Peyer's patch (tissue), 4 donors: ENCODE data around the gene CKB. TPM values are rescaled to one million over a fixed set of nuclear protein-coding genes. Genes with fewer than 3 reads are reported as not detected.

Experiments used
- DNase-seq, 3 donors: peaks; one replicate each; pipeline ENCODE4 v3.0.0-alpha.2; 2017 to 2019
- H3K27ac ChIP-seq, 4 donors: fragments of 200-600 bp; sonication (generic); one replicate each; pipeline ENCODE4 v1.5.1; 2016 to 2019
- H3K27me3 ChIP-seq, 2 donors: fragments of 200-600 bp; sonication (generic); one replicate each; pipeline ENCODE4 v1.5.1; 2019
- H3K36me3 ChIP-seq, 3 donors: fragments of 200-600 bp; sonication (generic); one replicate each; pipeline ENCODE4 v1.5.1; 2016 to 2019
- H3K4me1 ChIP-seq, 4 donors: fragments of 200-600 bp; sonication (generic); one replicate each; pipeline ENCODE4 v1.5.1; 2016 to 2019
- H3K4me3 ChIP-seq, 4 donors: fragments of 200-600 bp; sonication (generic); 1 replicate in 3 of 4; 2 replicates in 1 of 4; pipeline ENCODE4 v1.5.1; 2016 to 2019; ENCODE audit warnings: mild to moderate bottlenecking in 1 of 4
- H3K9me3 ChIP-seq, 4 donors: fragments of 200-600 bp; sonication (generic); one replicate each; pipeline ENCODE4 v1.5.1; 2016 to 2019; ENCODE audit warnings: mild to moderate bottlenecking in 1 of 4
- POLR2A ChIP-seq, 2 donors: fragments of 450-650 bp; IDR thresholded peaks; one replicate each; pipeline ENCODE4 v1.5.1; 2017; ENCODE audit warnings: antibody characterized with exemption in 2 of 2, mild to moderate bottlenecking in 2 of 2, moderate library complexity in 2 of 2
- total RNA-seq, 4 donors: library from RNA; depleted of rRNA; stranded (reverse); fragments of >200 nt; gene quantifications; one replicate each; pipeline ENCODE4 v1.1.0, GENCODE V29; 2016
- TF ChIP-seq, protein P1 (sequence below), 6 experiments: fragments of 450-650 bp in 4 of 6; fragments of 200-600 bp in 2 of 6; sonication (generic) in 1 of 6; IDR thresholded peaks; one replicate each; pipeline ENCODE4 v1.5.1; 2017 to 2019; ENCODE audit warnings: antibody characterized with exemption in 6 of 6, mild to moderate bottlenecking in 3 of 6, moderate library complexity in 1 of 6

CKB gene
- total RNA-seq, 4 donors from 2014 or later: 40.1 to 101 (median 68.4) TPM

DNA sequence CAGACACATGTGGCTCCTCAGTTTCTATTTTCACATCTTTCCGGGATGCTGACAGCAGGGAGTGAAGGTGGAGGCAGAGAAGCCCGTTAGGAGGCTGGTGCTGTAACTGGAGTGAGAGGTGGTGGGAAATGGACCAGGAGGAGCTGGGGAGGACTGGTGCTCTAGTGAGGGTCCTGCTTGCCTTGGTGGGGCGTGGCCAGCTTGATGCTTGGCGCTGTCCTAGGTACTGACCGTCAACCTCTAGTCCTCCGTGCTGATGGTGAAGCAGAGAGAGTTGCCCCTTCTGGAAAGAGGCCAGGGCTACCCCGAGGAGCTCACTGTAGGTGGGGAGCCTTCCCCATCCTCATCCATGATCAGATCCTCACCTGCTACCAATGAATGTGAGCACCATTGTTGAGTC is 7.8 kb upstream of the CKB start:
- no peak overlapping the region for H3K27ac ChIP-seq
- H3K27me3 ChIP-seq: no peaks in the 10 kb centered on the region
- H3K36me3 ChIP-seq: peaks cover 0 to 7% (median 0%) of the 10 kb centered on the region in 3 donors
- H3K4me3 ChIP-seq: peak overlapping the region in 1 of 4 donors; percentile 96
- TF ChIP-seq POLR2A (IDR thresholded peaks at IDR 0.05): no peak
- TF ChIP-seq, protein P1, sequence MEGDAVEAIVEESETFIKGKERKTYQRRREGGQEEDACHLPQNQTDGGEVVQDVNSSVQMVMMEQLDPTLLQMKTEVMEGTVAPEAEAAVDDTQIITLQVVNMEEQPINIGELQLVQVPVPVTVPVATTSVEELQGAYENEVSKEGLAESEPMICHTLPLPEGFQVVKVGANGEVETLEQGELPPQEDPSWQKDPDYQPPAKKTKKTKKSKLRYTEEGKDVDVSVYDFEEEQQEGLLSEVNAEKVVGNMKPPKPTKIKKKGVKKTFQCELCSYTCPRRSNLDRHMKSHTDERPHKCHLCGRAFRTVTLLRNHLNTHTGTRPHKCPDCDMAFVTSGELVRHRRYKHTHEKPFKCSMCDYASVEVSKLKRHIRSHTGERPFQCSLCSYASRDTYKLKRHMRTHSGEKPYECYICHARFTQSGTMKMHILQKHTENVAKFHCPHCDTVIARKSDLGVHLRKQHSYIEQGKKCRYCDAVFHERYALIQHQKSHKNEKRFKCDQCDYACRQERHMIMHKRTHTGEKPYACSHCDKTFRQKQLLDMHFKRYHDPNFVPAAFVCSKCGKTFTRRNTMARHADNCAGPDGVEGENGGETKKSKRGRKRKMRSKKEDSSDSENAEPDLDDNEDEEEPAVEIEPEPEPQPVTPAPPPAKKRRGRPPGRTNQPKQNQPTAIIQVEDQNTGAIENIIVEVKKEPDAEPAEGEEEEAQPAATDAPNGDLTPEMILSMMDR (IDR thresholded peaks at IDR 0.05): no peak
- no peak for DNase-seq
- H3K4me1 ChIP-seq: peaks cover 6 to 64% (median 22%) of the 10 kb centered on the region in 4 donors
- H3K9me3 ChIP-seq: no peaks in the 10 kb centered on the region

DNA sequence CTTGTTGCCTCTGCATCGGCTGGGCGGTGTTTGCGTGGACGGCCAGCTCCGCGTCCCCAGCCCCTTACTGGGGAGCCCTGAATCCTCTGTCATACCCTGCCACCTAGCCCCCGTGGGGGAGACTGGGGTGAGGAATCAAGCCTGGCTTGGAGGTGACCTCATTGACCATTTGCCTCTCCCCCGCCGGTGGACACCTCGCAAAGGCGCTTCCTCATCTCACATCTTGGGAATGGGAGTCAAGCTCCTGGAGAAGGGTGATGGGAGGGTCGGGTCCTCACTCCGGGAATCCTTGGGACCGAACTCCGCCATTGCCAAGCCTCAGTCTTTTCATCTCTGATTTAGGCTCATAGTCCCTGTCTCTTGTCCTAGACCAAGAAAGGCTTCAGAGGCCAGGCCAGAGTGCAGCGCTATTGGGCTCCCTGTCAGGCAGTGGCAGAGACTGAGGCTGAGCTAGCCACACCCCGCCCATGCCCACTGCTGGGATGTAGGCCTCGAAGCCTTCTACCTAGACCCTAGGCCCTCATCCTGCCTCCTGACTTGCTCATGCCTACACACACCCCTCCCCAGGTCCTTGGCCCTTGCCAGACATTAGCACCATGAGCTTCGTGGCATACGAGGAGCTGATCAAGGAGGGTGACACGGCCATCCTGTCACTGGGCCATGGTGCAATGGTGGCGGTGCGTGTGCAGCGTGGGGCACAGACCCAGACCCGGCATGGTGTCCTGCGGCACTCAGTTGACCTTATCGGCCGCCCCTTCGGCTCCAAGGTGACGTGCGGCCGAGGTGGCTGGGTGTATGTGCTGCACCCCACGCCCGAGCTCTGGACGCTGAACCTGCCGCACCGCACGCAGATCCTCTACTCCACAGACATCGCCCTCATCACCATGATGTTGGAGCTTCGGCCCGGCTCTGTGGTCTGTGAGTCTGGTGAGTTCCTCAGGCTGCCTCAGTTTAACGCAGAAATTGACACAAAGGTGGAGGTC is 7.0 kb upstream of the CKB start:
- Histone ChIP-seq H3K4me1 (peaks cover 6 to 72% (median 22%) of the 10 kb centered on the region in 4 donors), H3K9me3 (no peaks in the 10 kb centered on the region), H3K4me3 (peak overlapping the region; percentile 70 to 96 (median 86)), H3K27ac (peak overlapping the region; percentile 71 to 86 (median 78)), H3K36me3 (peaks cover 0 to 7% (median 0%) of the 10 kb centered on the region in 3 donors), H3K27me3 (no peaks in the 10 kb centered on the region)
- no peak for DNase-seq
- TF ChIP-seq, protein P1 (IDR thresholded peaks at IDR 0.05): no peak
- no peak for TF ChIP-seq POLR2A (IDR thresholded peaks at IDR 0.05)

DNA sequence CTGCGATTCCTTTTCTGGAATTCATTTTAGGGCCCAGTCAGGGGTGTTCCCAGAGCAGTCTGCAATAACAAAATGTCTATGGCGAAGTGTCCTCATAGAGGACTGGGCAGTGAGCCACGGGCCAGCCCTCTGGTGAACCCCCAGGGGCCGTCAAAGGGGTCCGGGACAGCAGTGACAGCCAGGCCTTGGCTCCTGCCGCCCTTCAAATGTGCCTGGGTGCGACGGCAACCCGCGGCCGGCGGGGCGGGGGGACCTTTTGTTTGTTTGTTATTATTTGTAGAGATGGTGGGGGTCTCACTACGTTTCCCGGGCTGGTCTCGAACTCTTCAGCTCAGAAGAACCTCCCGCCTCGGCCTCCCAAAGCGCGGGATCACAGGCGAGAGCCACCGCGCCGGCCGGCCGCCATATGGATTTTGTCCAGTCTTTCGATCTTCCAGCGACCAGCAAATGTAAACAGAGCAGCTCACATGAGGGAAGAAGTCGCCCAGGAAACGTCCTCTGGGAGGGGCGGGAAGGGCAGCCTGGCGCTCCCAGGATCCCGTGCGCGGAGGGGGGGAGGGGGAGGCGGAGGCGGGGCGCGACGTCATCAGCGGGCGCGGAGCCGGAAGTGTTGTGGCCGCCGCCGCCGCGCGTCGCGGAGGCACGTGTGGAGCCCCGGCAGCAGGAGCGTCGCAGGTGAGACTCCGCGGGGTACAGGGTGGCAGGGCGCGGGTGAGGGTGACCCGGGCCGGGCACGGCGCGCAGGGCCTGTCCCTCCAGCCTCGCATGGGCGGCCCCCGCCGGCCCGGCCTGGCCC is 6.2 kb upstream of the CKB start, which contains the start of gene TRMT61A:
TRMT61A (plus strand) TSS at position 610 of the 796 bp plus-strand sequence. CDS start 783 bp downstream, outside the sequence.
- peaks cover 6 to 70% (median 22%) of the 10 kb centered on the region in 4 donors for H3K4me1 ChIP-seq
- DNase-seq: peak; percentile 77 to 96 (median 93)

DNA sequence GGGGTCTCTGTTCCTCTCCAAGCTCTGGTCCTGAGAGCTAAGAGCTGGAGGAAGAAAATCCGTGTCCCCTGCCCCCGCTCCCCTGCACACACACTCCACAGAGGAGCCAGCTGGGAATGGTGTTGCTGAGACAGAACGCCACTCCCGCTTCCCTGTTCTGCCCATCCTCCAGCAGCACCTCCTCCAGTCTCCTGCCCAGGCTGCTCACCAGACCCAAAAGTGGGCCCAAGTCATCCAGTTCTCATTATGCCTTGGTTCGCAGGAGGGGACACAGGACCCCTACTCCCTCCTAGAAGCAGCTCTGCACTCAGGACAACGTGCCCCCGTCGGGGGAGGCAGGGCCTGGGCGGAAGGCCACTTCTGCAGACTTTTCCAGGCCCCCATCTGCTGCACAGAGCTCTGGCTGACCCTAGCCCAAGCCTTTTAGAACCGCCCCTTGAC is 5.5 kb upstream of the CKB start:
- no peak for TF ChIP-seq POLR2A (IDR thresholded peaks at IDR 0.05)
- TF ChIP-seq, protein P1 (IDR thresholded peaks at IDR 0.05): no peak
- Histone ChIP-seq H3K4me1 (peaks cover 6 to 71% (median 22%) of the 10 kb centered on the region in 4 donors), H3K9me3 (no peaks in the 10 kb centered on the region), H3K27me3 (no peaks in the 10 kb centered on the region), H3K27ac (peak overlapping the region; percentile 71 to 86 (median 78)), H3K36me3 (no peaks in the 10 kb centered on the region), H3K4me3 (peak overlapping the region; percentile 70 to 96 (median 86))
- DNase-seq: no peak

More for the DNA sequence above, 6.2 kb upstream of the CKB start, which contains the start of gene TRMT61A:
- TF ChIP-seq, protein P1 (IDR thresholded peaks at IDR 0.05): no peak
- TF ChIP-seq POLR2A (IDR thresholded peaks at IDR 0.05): peak; percentile 20 to 54
- Histone ChIP-seq H3K9me3 (no peaks in the 10 kb centered on the region), H3K27me3 (no peaks in the 10 kb centered on the region), H3K36me3 (peaks cover 0 to 5% (median 0%) of the 10 kb centered on the region in 3 donors), H3K27ac (peak within 1 kb of the TSS; percentile 71 to 86 (median 78)), H3K4me3 (peak within 1 kb of the TSS; percentile 70 to 96 (median 86))
